ENCODE data around the gene ZNF880.

GRCh38 chr19:52351512-52351911 is 18.2 kb upstream of the ZNF880 start:
- TF ChIP-seq CTCF (IDR thresholded peaks at IDR 0.05; ENCODE audit: insufficient read depth, low read length) (no peak), POLR2AphosphoS5 (IDR thresholded peaks at IDR 0.05; ENCODE audit: low read depth) (no peak), REST (IDR thresholded peaks at IDR 0.05; ENCODE audit: insufficient replicate concordance, low read depth) (no peak), GABPA (IDR thresholded peaks at IDR 0.05; ENCODE audit: low read depth) (no peak), SPI1 (IDR thresholded peaks at IDR 0.05; ENCODE audit: borderline replicate concordance, low read depth) (no peak)

Data from HL-60 (cell line).